Measurements from ENCODE around the gene FNDC3B.

Gene FNDC3B

DNA sequence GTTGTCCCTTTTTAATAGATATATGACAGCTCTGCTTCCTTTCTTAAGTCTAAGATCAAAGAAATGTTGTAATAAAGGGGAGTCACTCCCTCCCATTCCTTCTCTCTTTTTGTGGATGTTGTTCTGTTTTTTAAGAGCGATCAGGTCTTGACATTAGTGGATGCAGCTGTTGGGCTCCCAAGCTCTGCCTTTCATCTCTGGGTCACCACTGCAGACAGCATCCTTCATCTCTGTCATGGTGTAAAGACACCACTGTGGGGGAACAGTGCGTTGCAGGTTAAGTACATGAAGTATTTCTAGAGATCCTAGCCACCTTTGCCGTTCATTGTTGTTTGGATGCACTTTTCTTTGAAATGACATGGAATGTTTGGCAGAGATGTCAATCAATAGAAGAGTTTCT is 17.7 kb downstream of the FNDC3B start:
- DNase-seq: no peak

DNA sequence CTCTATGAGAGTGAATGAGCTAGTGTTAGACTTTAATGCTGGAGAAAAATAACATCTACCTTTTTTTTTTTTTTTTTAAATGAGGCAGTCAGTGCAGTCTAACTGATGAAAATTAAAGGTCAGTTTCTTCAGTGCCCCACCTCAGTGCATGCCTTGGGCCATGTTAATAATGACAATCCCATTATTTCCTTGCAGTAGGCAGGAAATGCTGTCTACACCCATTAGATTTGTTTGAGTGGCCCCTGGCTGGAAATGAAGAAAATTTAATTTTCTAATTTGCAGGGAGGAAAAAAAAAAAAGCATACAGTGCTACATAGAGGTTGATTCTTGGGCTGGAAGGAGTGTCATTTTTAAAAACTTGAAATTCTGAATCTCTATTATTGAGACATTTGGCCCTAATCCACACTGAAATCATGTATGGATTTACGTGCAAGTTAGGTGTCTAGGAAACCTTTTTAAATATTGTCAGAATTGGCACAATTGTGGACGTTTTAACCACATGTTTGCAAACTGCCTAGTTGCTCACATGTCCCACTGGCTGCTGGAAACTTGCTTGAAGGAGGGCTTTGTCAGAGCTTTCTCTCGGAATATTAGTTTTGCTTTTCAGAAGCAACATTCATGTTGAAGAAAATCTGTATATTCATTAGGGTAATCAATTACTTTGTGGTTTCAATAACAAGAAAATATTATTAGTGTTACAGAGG is 18.4 kb downstream of the FNDC3B start:
- no peak for DNase-seq

GRCh38 chr3:172059532-172059931 is 20.2 kb downstream of the FNDC3B start:
- no peak for DNase-seq

GRCh38 chr3:172060234-172060633 is 20.9 kb downstream of the FNDC3B start:
- DNase-seq: no peak

DNA sequence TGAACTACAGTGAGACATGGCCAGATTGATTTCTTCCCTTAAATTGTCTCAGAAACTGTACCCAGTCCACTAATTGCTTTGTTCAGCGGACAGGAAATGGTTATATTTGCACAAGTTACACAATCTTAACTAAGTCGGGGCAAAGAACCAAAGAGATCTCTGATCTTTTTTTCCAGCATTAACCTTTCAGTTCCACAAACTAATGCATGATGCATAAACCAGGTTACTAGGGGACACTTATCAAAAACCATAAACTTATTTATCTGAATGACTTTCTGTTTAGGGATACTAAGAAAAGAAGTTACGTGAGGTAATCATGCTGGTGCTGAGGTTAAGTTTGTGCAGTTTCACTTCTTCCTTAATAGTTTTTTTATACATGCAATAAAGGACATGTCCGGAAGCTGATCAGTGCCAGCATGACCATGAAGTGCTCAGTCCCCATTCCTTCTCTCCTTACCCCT is 22.4 kb downstream of the FNDC3B start:
- peak; percentile 13 for DNase-seq

- DNase-seq: no peak
These were observed 23.4 kb downstream of the FNDC3B start for GRCh38 chr3:172062761-172063160.

DNA sequence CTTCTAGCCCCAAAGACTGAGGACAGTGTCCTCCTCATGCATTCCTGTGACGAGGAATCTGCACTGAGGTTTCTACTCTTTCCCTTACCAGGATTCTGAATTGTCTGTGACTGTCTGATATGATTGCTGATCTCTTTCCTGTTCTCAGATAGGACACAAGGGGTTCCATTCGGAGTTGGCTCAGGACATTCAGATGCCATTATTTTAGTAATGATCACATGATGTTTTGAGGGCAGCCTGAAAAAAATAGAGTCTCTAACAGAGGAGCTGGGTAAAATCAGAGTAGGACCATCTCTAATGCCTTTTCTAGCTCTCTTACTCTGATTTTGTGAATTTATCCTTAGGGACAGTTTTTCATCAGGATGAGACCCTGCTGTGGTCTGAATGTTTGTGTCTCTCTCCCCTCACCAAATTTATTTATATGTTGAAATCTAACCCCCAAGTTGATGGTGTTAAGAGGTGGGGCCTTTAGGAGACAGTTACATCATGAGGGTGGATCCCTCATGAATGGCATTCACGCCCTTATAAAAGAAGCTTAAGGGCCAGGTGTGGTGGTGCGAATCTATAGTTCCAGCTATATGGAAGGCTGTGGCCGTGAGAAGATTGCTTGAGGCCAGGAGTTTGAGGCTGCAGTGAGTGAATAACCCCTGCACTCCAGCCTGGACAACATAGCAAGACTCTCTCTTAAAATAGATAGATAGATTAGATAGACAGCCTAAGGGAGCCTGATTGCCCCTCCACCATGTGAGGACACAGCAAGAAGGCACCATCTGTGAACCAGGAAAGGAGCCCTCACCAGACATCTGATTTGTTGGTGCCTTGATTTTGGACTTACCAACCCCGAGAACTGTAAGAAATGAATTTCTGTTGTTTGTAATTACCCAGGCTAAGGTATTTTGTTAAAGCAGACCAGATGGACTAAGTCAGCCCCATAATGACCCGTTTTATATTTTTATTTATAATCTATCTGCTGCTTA is 24.4 kb downstream of the FNDC3B start:
- DNase-seq: no peak

GRCh38 chr3:172065527-172065926 is 26.1 kb downstream of the FNDC3B start:
- no peak for DNase-seq

GRCh38 chr3:172065967-172066762 is 26.8 kb downstream of the FNDC3B start:
- no peak for DNase-seq

DNA sequence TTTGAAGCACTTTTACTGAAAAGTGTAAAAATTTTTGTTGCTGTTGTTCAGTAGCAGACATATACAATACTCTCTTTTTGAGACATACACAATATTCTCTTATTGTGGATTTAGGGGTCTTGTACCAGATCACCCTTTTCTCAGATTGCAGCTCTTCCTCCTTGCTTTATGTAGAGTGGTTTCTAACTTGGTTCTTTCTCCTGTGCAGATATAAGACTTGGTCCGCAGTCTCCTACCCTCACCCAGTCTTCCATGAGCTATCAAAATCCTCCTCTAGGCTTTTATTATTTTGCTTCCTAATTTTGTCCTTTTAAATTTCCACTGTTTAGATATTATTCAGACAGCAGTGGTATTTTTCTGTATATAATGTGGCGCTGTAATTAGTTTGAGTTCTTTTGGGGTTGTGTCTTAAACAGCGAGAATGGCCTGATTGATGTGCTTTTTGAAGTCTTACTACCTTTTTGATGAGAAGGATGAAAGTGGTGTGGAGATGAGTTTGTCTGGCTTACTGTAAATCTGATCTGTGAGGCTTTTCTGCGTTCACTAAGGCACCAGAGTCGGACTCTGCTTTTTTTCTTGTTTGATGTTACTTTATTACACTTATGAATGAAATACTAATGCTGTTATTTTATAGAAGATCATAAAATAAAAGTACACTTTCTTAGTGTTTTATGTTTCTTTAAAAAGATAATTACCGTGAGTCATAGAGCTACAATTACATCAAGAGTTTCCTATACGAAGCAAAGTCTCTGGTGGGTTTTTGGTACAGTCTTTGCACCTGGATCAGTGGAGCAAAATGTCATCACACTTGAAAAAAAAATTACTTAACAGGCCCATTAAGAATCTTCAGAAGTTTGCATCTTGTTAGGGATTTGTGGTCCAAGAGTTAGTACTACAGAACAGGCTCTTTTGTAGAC is 27.8 kb downstream of the FNDC3B start:
- DNase-seq: no peak

GRCh38 chr3:172067837-172068440 is 28.6 kb downstream of the FNDC3B start:
- DNase-seq: no peak

GRCh38 chr3:172068977-172069376 is 29.6 kb downstream of the FNDC3B start:
- no peak for DNase-seq

GRCh38 chr3:172069478-172069877 is 30.1 kb downstream of the FNDC3B start:
- no peak for DNase-seq

GRCh38 chr3:172070269-172070668 is 30.9 kb downstream of the FNDC3B start:
- no peak for DNase-seq

GRCh38 chr3:172070802-172071201 is 31.4 kb downstream of the FNDC3B start:
- DNase-seq: no peak

DNA sequence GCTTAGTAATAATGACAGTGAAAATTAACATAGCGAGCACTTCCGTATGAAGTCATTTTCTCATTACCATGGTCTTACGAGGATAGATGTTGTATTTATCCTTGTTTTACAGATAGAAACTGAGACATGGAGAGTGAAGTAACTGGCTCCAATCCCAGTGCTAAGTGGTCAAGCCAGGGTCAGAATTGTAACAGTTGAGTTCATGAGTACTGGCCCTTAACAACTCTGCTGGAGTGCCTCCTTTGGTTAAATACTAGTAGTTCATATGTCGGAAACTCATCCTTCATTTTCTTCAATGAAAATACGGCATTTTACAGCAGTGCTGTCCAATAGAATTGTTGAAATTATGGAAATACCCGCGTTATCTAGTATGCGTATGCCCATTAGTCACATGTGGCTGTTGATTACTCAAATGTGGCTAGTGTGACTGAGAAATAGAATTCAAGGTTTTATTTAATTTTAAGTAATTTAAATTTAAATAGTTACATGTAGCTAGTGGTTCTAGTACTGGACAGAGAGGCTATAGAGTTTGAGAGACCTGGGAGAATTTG is 32.5 kb downstream of the FNDC3B start:
- DNase-seq: no peak

GRCh38 chr3:172072543-172072942 is 33.2 kb downstream of the FNDC3B start:
- no peak for DNase-seq

DNA sequence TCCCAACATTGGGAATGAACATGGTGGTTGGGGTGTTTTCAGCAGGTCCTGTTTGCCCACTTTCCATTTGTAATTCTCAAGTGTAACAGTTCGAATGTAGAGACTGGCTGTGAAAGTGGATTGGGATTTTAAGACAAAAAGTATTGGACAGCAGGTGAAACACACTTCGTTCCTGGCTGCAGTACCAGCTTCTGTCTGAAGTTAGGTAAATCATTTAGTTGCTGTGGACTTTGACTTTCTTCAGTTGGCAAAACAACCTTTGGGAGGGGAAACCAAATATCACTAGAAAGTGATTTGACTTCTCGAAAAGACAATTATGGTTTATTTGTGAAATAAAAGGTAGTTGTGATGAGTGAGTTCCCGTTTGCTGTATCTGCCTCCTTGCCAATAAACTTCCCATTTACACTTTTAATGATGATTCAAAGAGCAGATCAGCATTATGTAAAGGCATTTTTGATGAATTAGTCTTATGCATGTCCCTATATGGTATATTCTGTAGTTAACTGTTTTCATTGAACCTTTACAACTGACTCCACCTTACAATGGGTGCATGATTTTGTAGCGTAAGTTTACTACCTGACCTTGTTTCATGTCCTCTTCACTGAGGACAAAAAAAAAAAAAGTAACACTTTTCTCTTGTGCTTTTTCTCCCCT is 34.0 kb downstream of the FNDC3B start:
- DNase-seq: no peak

DNA sequence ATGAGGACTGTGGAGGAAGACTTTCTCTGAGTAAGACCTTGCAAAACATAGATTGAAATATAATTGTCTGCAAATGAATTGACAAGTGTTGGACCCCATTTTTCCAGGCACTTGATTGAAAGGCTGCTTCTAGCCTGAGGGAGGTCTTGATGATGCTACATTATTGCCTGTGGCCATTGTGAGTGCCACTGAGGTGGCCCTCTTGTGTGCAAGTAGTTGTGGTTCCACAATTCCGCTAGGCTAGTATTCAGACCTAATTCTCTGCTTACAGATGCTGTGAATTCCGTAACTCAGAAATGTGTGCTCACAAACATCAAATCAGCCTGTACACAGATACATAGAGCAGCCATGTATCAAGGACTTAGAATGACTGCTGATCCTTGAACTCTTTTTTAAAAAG is 34.7 kb downstream of the FNDC3B start:
- no peak for DNase-seq

GRCh38 chr3:172074586-172074985 is 35.2 kb downstream of the FNDC3B start:
- DNase-seq: peak; percentile 15

DNA sequence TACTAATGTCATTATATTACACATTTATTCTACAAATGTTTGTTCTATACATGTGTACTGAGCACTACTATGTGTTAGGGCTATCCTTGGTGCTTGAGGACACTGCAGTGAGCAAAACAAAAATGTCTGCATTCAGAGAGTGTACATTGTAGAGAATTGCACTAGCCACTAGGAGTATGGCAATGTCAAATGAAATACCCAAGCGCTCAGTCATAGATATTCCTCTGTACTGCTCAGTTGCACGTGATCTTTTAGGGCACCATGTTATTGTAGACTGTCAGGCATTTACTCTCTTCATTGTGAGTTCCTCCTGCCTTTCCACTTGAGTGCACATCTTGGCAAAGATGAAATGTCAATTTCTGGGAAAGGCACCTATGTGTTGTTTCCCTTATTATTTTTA is 36.8 kb downstream of the FNDC3B start:
- no peak for DNase-seq
